Measurements from ENCODE around the gene SLC4A4.

- TF ChIP-seq, protein P1, sequence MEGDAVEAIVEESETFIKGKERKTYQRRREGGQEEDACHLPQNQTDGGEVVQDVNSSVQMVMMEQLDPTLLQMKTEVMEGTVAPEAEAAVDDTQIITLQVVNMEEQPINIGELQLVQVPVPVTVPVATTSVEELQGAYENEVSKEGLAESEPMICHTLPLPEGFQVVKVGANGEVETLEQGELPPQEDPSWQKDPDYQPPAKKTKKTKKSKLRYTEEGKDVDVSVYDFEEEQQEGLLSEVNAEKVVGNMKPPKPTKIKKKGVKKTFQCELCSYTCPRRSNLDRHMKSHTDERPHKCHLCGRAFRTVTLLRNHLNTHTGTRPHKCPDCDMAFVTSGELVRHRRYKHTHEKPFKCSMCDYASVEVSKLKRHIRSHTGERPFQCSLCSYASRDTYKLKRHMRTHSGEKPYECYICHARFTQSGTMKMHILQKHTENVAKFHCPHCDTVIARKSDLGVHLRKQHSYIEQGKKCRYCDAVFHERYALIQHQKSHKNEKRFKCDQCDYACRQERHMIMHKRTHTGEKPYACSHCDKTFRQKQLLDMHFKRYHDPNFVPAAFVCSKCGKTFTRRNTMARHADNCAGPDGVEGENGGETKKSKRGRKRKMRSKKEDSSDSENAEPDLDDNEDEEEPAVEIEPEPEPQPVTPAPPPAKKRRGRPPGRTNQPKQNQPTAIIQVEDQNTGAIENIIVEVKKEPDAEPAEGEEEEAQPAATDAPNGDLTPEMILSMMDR (IDR thresholded peaks at IDR 0.05) = no peak
- no peak for TF ChIP-seq POLR2A (IDR thresholded peaks at IDR 0.05)
Observed at GRCh38 chr4:71383984-71384383, 45.2 kb downstream of the SLC4A4 start.

Measured in Peyer's patch (tissue), 4 donors.